ENCODE measurements around the gene THEMIS. TPM values are rescaled to one million over a fixed set of nuclear protein-coding genes. Genes with fewer than 3 reads are reported as not detected.

The THEMIS gene
- total RNA-seq, 1 donor from 2014 or later, result not detected

- no peak overlapping the region for H3K9ac ChIP-seq
- H3K27me3 Mint-ChIP-seq (ENCODE audit: insufficient read depth, low read depth), result no peaks in the 10 kb centered on the region
- no peak overlapping the region for H3K4me2 ChIP-seq
- H4K20me1 ChIP-seq (ENCODE audit: low read depth), result no peaks in the 10 kb centered on the region
- no peak overlapping the region for H3K4me3 ChIP-seq
- DNase-seq (ENCODE audit: low spot score), result no peak
- H3K27ac Mint-ChIP-seq, result no peak overlapping the region
- H3K36me3 Mint-ChIP-seq, result no peaks in the 10 kb centered on the region
- no peaks in the 10 kb centered on the region for H3F3A ChIP-seq (ENCODE audit: low read depth)
- H3K4me1 Mint-ChIP-seq, result no peaks in the 10 kb centered on the region
- H3K4me1 ChIP-seq, result no peaks in the 10 kb centered on the region
- H3K27me3 ChIP-seq, result no peaks in the 10 kb centered on the region
- no peaks in the 10 kb centered on the region for H3K79me2 ChIP-seq (ENCODE audit: low read depth)
- TF ChIP-seq CTCF (IDR thresholded peaks at IDR 0.05) (no peak), EZH2 (IDR thresholded peaks at IDR 0.05) (no peak), EZH2phosphoT487 (IDR thresholded peaks at IDR 0.05) (no peak)
- H3K4me3 Mint-ChIP-seq, result no peak overlapping the region
- H2AFZ ChIP-seq (replicated peaks), result no peak overlapping the region
- peaks cover 14% of the 10 kb centered on the region for H3K9me3 Mint-ChIP-seq
- H3K9me3 ChIP-seq (ENCODE audit: low read depth), result no peaks in the 10 kb centered on the region
- H3K36me3 ChIP-seq, result no peaks in the 10 kb centered on the region
- H3K27ac ChIP-seq, result no peak overlapping the region
Measured at GRCh38 chr6:127924440-127924839, 23.6 kb upstream of the THEMIS start.

GRCh38 chr6:127924031-127924430, 23.2 kb upstream of the THEMIS start:
- TF ChIP-seq CTCF (IDR thresholded peaks at IDR 0.05), result no peak
- TF ChIP-seq EZH2 (IDR thresholded peaks at IDR 0.05), result no peak
- TF ChIP-seq EZH2phosphoT487 (IDR thresholded peaks at IDR 0.05), result no peak
- H3K27me3 ChIP-seq, result no peaks in the 10 kb centered on the region
- H4K20me1 ChIP-seq (ENCODE audit: low read depth), result no peaks in the 10 kb centered on the region
- no peaks in the 10 kb centered on the region for H3K36me3 Mint-ChIP-seq
- no peak overlapping the region for H3K9ac ChIP-seq
- H3K9me3 Mint-ChIP-seq, result peaks cover 12% of the 10 kb centered on the region
- DNase-seq (ENCODE audit: low spot score), result no peak
- H3K9me3 ChIP-seq (ENCODE audit: low read depth), result no peaks in the 10 kb centered on the region
- no peak overlapping the region for H3K27ac Mint-ChIP-seq
- no peak overlapping the region for H3K4me3 Mint-ChIP-seq
- no peaks in the 10 kb centered on the region for H3K27me3 Mint-ChIP-seq (ENCODE audit: insufficient read depth, low read depth)
- H3K4me1 Mint-ChIP-seq, result no peaks in the 10 kb centered on the region
- no peaks in the 10 kb centered on the region for H3F3A ChIP-seq (ENCODE audit: low read depth)
- H3K4me1 ChIP-seq, result no peaks in the 10 kb centered on the region
- no peak overlapping the region for H3K4me2 ChIP-seq
- no peak overlapping the region for H2AFZ ChIP-seq (replicated peaks)
- no peak overlapping the region for H3K27ac ChIP-seq
- no peaks in the 10 kb centered on the region for H3K36me3 ChIP-seq
- H3K4me3 ChIP-seq, result no peak overlapping the region
- H3K79me2 ChIP-seq (ENCODE audit: low read depth), result no peaks in the 10 kb centered on the region

- H3K27ac ChIP-seq, result no peak overlapping the region
- H3K9me3 ChIP-seq (ENCODE audit: low read depth), result no peaks in the 10 kb centered on the region
- no peak for DNase-seq (ENCODE audit: low spot score)
- no peak overlapping the region for H2AFZ ChIP-seq (replicated peaks)
- Mint-ChIP-seq H3K36me3 (no peaks in the 10 kb centered on the region), H3K4me1 (no peaks in the 10 kb centered on the region), H3K9me3 (peaks cover 8% of the 10 kb centered on the region), H3K27ac (no peak overlapping the region), H3K4me3 (no peak overlapping the region), H3K27me3 (ENCODE audit: insufficient read depth, low read depth) (no peaks in the 10 kb centered on the region)
- H3K4me3 ChIP-seq, result no peak overlapping the region
- TF ChIP-seq CTCF (IDR thresholded peaks at IDR 0.05) (no peak), EZH2 (IDR thresholded peaks at IDR 0.05) (no peak), EZH2phosphoT487 (IDR thresholded peaks at IDR 0.05) (no peak)
- no peaks in the 10 kb centered on the region for H3F3A ChIP-seq (ENCODE audit: low read depth)
- H3K4me1 ChIP-seq, result no peaks in the 10 kb centered on the region
- no peaks in the 10 kb centered on the region for H3K79me2 ChIP-seq (ENCODE audit: low read depth)
- no peak overlapping the region for H3K4me2 ChIP-seq
- no peaks in the 10 kb centered on the region for H4K20me1 ChIP-seq (ENCODE audit: low read depth)
- no peak overlapping the region for H3K9ac ChIP-seq
- H3K36me3 ChIP-seq, result no peaks in the 10 kb centered on the region
- no peaks in the 10 kb centered on the region for H3K27me3 ChIP-seq
Measured at GRCh38 chr6:127923135-127923534, 22.3 kb upstream of the THEMIS start.
